ENCODE data around the gene GPC3. TPM values are rescaled to one million over a fixed set of nuclear protein-coding genes. Genes with fewer than 3 reads are reported as not detected.

The GPC3 gene
- total and polyA plus RNA-seq, 2 donors (not counting 3 experiments of a cell fraction or from before 2014, with no cell fraction given) = not detected

GRCh38 chrX:133746593-133746992 is 238.8 kb downstream of the GPC3 start:
- H3K9me1 ChIP-seq (replicated peaks; ENCODE audit: control insufficient read depth, extremely low read depth, insufficient read depth, low read length) = no peaks in the 10 kb centered on the region
- no peak for TF ChIP-seq POLR2A (IDR thresholded peaks at IDR 0.05; ENCODE audit: low read depth, low read length)
- TF ChIP-seq MYC (IDR thresholded peaks at IDR 0.05; ENCODE audit: low read depth, low read length) = no peak
- no peak for TF ChIP-seq POLR2AphosphoS5 (IDR thresholded peaks at IDR 0.05; ENCODE audit: insufficient read depth, low read depth, low read length)
- TF ChIP-seq CTCF (IDR thresholded peaks at IDR 0.05; ENCODE audit: extremely low read depth in 1 of 2, insufficient read depth in 1 of 2, low read depth in 1 of 2, low read length in 2 of 2) = no peak
- TF ChIP-seq EZH2 (IDR thresholded peaks at IDR 0.05; ENCODE audit: borderline replicate concordance, low read depth, low read length, severe bottlenecking) = no peak
- TF ChIP-seq JUN (IDR thresholded peaks at IDR 0.05; ENCODE audit: borderline replicate concordance, insufficient read depth, insufficient read length, low read depth) = no peak
- TF ChIP-seq FOS (IDR thresholded peaks at IDR 0.05; ENCODE audit: borderline replicate concordance, insufficient read depth, low read length) = no peak
- TF ChIP-seq MAX (IDR thresholded peaks at IDR 0.05; ENCODE audit: insufficient read depth, insufficient read length) = no peak
- no peak for TF ChIP-seq GATA2 (IDR thresholded peaks at IDR 0.05; ENCODE audit: insufficient read depth, insufficient read length, low read depth, low read length)
- no peak for FAIRE-seq
- ChIA-PET POLR2A (no interaction called here), CTCF (no interaction called here)
- no TSS peak for BruUV-seq (replicated peaks)
- no peaks in the 10 kb centered on the region for H3K4me1 ChIP-seq (ENCODE audit: control insufficient read depth, extremely low read depth, insufficient read depth, low read length)
- no peaks in the 10 kb centered on the region for H3K36me3 ChIP-seq (ENCODE audit: control insufficient read depth in 2 of 2, extremely low read depth in 1 of 2, insufficient read depth in 2 of 2, low read length in 2 of 2)
- intact Hi-C loops (cut with micrococcal nuclease) = no loop called here
- dilution Hi-C loops (cut with MboI; ENCODE audit: extremely low pct_ligation_motif_present, low sequenced_read_pairs) = no loop called here
- no peaks in the 10 kb centered on the region for H3K79me2 ChIP-seq (ENCODE audit: control insufficient read depth, insufficient read depth, low read length)
- H3K4me3 ChIP-seq (replicated peaks in 1 of 3; ENCODE audit: insufficient read depth in 1 of 3, low read depth in 1 of 3, low read length in 3 of 3) = no peak overlapping the region
- H3K27ac ChIP-seq (ENCODE audit: insufficient read depth, low read depth, low read length) = no peak overlapping the region
- no peaks in the 10 kb centered on the region for H3K9me3 ChIP-seq (replicated peaks; ENCODE audit: control insufficient read depth, insufficient read depth, low read length)
- H3K9ac ChIP-seq (replicated peaks; ENCODE audit: extremely low read depth, insufficient read depth, low read length) = no peak overlapping the region
- no peaks in the 10 kb centered on the region for H4K20me1 ChIP-seq (replicated peaks; ENCODE audit: control insufficient read depth, extremely low read depth, insufficient read depth, low read length)
- no peak overlapping the region for H3K4me2 ChIP-seq (ENCODE audit: insufficient read depth, low read length)
- H2AFZ ChIP-seq (ENCODE audit: low read depth, low read length) = no peak overlapping the region
- DNase-seq (ENCODE audit: low read depth, low spot score) = no peak
- no peaks in the 10 kb centered on the region for H3K27me3 ChIP-seq (ENCODE audit: control insufficient read depth in 2 of 2, insufficient read depth in 2 of 2, low read length in 2 of 2)
